ENCODE data around the gene GIPC3.
"Not testable (repeated sequence)": the region's sequence is repeated elsewhere in the genome, so short reads cannot be mapped to it uniquely, and the experiment has no call there.

Gene GIPC3

GRCh38 chr19:3615524-3616135, 30.4 kb downstream of the GIPC3 start:
- in situ Hi-C loops (cut with MboI; ENCODE audit: low sequenced_read_pairs), result no loop called here

GRCh38 chr19:3617463-3617862, 32.2 kb downstream of the GIPC3 start:
- in situ Hi-C loops (cut with MboI; ENCODE audit: low sequenced_read_pairs), result no loop called here

GRCh38 chr19:3618144-3618810, 33.0 kb downstream of the GIPC3 start:
- in situ Hi-C loops (cut with MboI; ENCODE audit: low sequenced_read_pairs), result no loop called here

GRCh38 chr19:3618811-3619630, 33.7 kb downstream of the GIPC3 start:
- in situ Hi-C loops (cut with MboI; ENCODE audit: low sequenced_read_pairs), result no loop called here

DNA sequence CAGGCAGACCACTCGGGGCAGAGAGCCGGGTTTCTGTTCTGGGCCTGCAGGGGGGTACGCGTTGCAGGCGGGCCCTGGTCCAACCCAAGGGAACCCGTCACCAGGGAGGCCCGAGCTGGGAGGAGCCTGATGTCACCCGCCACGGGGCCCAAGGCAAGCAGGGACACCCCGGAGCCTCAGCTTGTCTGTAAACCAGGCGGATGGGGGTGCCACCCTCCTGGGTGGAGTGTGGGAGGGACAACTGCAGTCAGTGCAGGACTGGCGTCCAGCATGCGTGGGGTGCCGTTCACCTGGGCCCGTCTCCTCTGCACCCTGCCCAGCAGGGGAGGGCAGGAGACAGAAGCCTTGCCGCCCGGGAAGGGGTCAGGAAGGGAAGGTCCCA, 34.3 kb downstream of the GIPC3 start:
- in situ Hi-C loops (cut with MboI; ENCODE audit: low sequenced_read_pairs), result no loop called here

- in situ Hi-C loops (cut with MboI; ENCODE audit: low sequenced_read_pairs), result no loop called here
Measured at GRCh38 chr19:3620145-3620816, 35.0 kb downstream of the GIPC3 start.

DNA sequence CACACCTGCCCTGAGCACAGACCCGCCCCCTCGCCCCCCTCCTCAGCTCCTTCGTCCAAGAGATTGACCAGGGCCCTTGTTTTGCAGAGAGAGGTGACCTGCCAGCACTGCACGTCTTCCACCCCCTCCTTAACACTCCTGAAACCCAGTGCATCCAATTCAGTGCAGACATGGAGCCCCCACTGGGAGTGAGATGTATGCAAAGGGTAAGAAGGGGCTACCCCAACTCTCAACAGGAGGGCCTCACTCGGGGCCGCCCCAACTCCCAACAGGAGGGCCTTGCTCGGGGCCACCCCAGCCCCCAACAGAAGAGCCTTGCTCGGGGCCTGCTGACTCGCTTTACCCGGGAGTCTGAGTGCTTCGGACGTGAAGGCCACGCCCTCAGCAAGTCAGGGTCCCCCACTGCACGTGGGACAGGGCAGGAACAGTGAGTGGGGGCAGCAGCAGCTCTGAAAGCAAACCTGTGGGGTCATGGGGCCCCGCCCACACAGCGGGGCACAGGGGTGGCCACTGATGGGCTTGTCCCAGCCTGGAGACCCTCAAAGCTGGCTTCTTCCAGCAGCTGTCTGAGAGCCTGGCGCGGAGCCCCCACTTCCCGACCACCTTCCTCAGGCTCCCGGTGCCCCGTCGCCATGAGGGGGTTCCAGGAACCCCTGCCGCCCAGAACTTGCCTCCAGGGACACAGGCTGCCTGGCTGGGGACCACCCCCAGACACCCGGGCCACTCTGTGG, 35.7 kb downstream of the GIPC3 start:
- in situ Hi-C loops (cut with MboI; ENCODE audit: low sequenced_read_pairs), result no loop called here

DNA sequence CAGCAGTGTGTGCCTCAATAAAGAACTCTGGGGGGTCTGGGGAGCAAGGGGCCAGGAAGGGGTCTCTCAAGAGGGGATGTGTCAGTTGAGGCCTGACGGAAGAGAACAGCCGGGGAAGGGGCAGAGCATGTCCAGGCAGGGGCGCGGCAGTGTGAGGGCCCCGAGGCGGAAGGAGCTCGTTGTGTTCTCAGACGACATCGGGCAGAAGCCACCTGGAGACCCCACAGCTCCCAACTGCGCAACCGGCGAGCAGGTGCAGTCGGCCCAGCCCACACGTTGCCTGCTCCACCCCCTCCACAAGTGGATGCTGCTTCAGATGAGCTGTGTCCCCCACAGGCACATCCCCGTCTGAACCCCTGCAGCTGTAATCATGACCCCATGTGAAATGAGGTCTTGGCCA, 36.4 kb downstream of the GIPC3 start:
- in situ Hi-C loops (cut with MboI; ENCODE audit: low sequenced_read_pairs), result no loop called here

DNA sequence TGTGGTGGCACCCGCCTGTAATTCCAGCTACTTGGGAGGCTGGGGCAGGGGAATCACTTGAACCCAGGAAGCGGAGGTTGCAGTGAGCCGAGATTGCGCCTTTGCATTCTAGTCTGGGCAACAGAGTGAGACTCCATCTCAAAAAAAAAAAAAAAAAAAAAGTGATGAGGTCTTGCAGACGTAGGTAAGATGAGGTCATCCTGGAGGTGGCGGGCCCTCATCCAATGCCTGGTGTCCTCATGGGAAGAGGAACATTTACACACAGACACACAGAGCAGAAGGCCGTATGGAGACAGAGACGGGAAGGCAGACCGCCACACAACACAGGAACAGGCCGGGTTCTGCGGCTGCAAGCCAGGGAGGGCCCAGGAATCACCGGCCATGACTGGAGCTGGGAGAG, 36.9 kb downstream of the GIPC3 start:
- in situ Hi-C loops (cut with MboI; ENCODE audit: low sequenced_read_pairs), result no loop called here

DNA sequence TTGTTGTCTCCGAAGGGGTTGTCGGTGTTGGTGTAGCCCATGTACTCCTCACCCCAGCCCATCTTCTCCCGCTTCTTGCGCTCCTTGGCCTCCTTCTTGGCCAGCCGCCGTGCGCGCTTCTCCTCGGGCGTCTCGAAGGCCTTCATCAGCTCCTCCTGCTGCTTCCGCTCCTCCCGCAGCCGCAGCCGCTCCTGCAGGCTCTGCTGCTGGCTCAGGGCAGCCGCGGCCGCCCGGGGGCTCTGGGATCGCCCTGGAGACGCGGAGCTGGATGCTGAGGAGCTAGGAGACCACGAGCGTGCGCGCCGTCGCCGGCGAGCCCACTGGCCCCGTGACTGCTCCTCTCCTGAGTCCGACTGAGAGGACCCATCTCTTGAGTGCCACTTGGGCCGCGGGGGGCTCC, 38.4 kb downstream of the GIPC3 start:
- in situ Hi-C loops (cut with MboI; ENCODE audit: low sequenced_read_pairs), result no loop called here

DNA sequence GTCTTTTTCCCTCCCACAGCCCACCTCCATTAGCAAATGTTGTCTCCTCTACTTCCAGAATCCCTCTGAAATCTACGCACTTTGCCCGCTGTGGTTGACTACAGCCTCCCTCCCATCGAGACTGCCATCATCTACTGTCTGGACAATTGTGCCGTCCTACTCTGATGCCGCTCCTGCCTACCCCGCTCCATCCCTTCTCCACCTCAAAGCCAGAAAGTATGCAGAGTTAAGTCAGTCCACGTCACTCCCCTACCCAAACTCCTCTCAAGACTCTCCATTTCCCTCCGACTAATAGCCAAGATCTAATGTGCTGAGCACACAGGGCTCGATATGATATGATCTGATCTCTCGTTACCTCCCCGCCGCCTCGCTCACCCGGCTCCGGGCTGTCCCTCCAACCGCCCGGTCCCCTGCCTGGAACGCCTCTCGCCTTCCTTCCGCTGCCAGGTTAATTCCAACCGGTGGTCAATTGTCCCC, 40.8 kb downstream of the GIPC3 start:
- in situ Hi-C loops (cut with MboI; ENCODE audit: low sequenced_read_pairs), result no loop called here

- in situ Hi-C loops (cut with MboI; ENCODE audit: low sequenced_read_pairs), result no loop called here
Measured at GRCh38 chr19:3626473-3627350, 41.4 kb downstream of the GIPC3 start, which contains the start of gene CACTIN. TSS of gene CACTIN (minus strand) at chr19:3626790. CDS start at chr19:3626762, 28 bp downstream.

DNA sequence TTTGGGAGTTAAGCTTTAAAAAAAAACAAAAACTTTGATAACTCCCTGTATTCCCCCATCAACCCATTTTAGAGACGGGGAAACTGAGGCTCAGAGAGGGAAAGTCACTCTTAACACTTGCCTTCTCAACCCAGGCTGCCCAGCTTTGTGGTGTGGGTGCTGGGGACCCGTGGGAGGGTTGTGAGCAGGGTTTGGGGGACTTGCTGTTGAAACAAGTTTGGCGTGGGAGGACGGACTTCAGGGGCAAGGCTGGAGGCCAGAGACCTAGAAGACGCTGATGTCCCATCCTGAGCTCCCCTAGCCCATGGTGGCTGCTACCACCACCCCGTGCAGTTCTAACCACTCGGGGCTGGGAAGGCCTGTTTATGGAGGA, 42.1 kb downstream of the GIPC3 start:
- in situ Hi-C loops (cut with MboI; ENCODE audit: low sequenced_read_pairs), result no loop called here

GRCh38 chr19:3628766-3629165, 43.5 kb downstream of the GIPC3 start:
- in situ Hi-C loops (cut with MboI; ENCODE audit: low sequenced_read_pairs), result not testable (repeated sequence)

DNA sequence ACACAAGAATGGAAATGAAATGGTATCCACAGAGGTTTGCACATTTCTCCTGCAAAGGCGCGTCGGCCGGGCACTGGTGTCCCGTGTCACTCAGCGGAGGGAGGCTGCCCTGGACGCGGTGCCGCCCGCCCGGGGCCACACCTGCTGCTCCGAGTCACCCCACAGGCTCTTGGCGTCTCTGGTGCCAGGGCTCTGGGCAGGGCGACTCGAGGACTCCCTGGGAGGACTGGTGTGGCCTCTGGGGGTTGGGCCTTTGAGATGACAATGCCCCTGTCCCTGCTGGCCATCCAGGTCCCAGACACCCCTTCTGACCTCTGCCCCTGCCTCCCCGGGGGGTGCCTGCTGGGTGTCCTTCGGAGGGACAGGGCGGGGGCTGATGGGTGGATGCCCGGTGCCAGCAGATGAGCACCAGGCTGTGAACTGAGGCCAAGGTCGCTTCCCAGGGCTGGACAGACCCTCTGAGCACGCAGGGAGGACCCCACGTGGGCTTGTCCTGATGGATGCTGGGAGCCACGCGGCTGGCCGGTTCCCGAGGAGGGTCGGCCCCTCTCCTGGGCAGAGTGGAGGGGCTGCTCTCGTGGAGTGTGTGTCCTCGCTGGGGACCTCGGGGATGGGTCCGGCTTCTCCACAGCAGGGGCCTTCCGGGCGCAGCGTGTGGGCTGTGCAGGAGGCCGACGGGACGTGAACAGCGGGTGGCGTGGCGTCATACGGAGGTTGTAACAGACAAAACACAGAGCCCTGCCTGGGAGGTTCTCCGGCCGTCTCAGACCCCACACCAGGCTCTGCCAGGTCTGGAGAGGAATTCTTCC, 46.0 kb downstream of the GIPC3 start:
- in situ Hi-C loops (cut with MboI; ENCODE audit: low sequenced_read_pairs), result no loop called here

DNA sequence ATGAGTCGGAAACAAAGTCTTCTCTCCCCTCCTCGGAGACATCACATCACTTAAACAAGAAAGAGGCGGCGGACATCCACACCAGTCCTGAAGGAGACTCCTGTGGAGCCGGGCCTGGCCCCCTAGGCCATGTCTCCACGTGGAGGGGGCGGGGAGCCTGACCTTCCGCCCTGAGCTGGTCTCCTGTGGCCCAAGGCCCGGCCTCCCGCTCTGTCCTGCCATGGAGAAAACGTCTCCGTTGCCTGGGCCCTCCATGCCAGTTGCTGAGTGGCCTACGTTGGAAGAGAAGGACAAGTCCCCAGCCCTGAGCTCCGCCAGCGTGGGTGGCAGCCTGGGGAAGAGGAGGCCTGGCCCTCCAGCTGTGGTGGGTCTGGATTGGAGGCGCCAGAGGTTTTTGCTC, 46.8 kb downstream of the GIPC3 start:
- in situ Hi-C loops (cut with MboI; ENCODE audit: low sequenced_read_pairs), result no loop called here

DNA sequence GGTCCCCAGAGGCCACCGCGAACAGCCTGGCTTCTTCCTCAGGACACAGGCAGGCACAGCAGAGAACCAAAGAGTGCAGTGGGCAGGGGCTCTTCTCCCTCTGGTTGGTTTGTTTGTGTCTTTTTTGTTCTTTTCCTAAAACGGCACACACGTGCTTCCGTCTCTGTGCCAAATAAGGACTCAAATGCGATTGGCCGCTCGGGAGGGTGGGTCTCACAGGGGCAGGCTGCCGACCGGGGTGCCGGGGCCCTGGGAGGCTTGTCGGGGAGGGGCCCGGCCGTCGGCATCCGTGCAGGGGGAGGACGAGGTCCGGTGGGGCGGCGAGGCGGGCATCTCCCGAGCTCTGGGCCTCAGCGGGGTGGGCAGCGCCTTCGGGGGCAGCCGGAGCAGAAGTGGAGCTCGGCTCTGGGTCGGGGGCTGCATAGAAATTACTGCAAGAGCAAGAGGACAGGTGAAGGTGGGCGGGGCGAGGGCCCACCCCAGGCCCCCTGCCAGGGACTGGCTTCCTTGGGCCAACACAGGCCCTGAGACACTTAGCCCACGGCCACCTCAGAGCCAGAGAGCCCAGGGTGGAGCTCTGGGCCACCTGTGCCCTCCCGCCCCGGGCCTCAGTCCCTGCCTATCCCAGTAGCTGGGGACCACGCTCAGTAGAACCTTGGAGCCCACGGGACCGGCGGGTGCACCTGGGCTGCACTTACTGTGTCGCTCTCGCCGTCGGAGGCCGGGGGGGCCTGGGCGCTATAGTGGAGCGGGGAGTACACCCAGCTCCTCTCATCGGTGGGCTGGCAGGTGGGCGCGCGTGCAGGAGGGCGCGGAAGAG, 47.7 kb downstream of the GIPC3 start:
- in situ Hi-C loops (cut with MboI; ENCODE audit: low sequenced_read_pairs), result no loop called here

GRCh38 chr19:3633559-3633988, 48.3 kb downstream of the GIPC3 start:
- in situ Hi-C loops (cut with MboI; ENCODE audit: low sequenced_read_pairs), result no loop called here
